ENCODE measurements around the gene MIA2. TPM values are rescaled to one million over a fixed set of nuclear protein-coding genes. Genes with fewer than 3 reads are reported as not detected.

Gene MIA2
- total and polyA plus RNA-seq, 8 donors = 23.6 to 72.4 (median 50.3) TPM

DNA sequence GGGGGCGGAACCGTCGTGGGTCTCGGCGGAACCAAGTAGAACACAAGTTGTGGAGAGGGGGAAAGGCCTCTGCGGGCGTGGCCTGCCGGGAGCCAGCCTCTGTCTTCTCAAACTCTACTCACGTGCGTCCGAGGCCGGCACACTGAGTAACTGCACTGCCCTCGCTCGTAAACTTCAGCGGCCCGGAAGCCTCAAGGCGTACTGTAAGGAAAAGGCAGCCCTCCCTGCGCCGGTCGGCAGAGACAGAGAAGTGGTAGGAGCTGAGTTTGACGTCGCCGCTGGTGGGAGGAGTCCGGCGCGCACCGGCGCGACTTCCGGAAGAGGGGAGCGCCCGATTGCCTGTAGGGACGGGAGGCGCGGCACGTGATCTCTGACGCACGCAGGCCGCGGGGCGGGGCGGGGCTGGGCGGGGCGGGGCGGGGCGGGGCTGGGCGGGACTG is 198.5 kb downstream of the MIA2 start, which contains the start of gene FBXO33:
FBXO33 (minus strand) TSS at position 255 of the 440 bp plus-strand sequence. CDS start 271 bp downstream, outside the sequence.
- Histone ChIP-seq H3K27me3 (no peaks in the 10 kb centered on the region), H3K4me3 (peak within 1 kb of the TSS; percentile 89 to 95 (median 94)), H3K36me3 (no peaks in the 10 kb centered on the region), H3K27ac (peak within 1 kb of the TSS; percentile 93 to 99 (median 98)), H3K9me3 (no peaks in the 10 kb centered on the region), H3K4me1 (peaks cover 17 to 50% (median 37%) of the 10 kb centered on the region in 4 donors)
- DNase-seq = peak; percentile 97 to 99
- TF ChIP-seq, protein P1, sequence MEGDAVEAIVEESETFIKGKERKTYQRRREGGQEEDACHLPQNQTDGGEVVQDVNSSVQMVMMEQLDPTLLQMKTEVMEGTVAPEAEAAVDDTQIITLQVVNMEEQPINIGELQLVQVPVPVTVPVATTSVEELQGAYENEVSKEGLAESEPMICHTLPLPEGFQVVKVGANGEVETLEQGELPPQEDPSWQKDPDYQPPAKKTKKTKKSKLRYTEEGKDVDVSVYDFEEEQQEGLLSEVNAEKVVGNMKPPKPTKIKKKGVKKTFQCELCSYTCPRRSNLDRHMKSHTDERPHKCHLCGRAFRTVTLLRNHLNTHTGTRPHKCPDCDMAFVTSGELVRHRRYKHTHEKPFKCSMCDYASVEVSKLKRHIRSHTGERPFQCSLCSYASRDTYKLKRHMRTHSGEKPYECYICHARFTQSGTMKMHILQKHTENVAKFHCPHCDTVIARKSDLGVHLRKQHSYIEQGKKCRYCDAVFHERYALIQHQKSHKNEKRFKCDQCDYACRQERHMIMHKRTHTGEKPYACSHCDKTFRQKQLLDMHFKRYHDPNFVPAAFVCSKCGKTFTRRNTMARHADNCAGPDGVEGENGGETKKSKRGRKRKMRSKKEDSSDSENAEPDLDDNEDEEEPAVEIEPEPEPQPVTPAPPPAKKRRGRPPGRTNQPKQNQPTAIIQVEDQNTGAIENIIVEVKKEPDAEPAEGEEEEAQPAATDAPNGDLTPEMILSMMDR (IDR thresholded peaks at IDR 0.05) = no peak
- TF ChIP-seq EP300 (IDR thresholded peaks at IDR 0.05) (no peak), POLR2A (IDR thresholded peaks at IDR 0.05) (peak in 2 of 4 donors; percentile 42 to 45), POLR2AphosphoS5 (IDR thresholded peaks at IDR 0.05) (peak in 2 of 3 donors; percentile 75 to 80)
- WGBS, 5 donors = 0 to 1% (median 0%) methylated on average over 15 to 47 of the region's 47 CpGs
- intact Hi-C loops (cut with DNase I; ENCODE audit: low total_unique reads) = no loop called here

DNA sequence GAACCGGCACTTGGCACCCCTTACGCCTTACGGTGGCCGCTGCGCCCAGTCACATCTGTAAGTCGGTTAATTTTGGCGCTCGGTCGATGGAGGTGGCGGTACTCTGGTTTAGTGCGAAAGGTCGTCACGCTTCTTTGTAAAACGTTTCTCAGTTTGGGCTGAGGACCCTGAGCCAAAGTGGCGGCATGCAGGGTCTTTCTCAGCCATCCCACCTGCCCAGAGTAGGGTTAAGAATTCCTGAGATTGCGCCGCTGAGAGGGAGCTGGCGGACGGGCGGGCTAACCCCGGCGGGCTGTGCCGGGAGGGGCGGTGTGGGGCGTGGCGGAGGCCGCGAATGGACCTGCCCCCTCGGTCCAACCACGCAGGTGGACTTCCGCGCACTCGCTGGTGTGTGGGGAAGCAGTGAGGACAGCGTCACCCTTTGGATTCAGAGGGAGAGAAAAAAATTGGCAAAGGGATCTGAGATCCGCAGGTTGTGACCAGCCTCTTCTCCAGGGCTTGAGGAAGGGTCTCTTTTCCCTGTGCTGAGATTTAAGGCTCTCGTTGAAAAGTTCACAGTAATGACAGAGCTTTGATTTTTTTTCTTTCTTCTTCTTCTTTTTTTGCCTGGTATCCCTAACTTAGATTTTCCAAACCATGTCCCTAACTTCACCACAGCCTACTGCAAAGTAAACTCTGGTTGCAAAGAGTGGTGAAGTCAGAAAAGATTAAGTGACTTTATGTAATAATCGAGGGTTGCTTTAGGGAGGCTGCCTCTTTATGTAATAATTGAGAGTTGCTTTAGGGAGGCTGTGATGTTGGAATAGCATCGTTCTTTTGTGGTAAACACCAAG is 199.1 kb downstream of the MIA2 start:
- 0 to 1% (median 0%) methylated on average over 25 to 38 of the region's 38 CpGs for WGBS, 5 donors
- Histone ChIP-seq H3K4me3 (peak overlapping the region; percentile 89 to 95 (median 94)), H3K27ac (peak overlapping the region; percentile 93 to 99 (median 98)), H3K9me3 (no peaks in the 10 kb centered on the region), H3K4me1 (peaks cover 17 to 45% (median 34%) of the 10 kb centered on the region in 4 donors), H3K36me3 (no peaks in the 10 kb centered on the region), H3K27me3 (no peaks in the 10 kb centered on the region)
- intact Hi-C loops (cut with DNase I; ENCODE audit: low total_unique reads) = no loop called here
- TF ChIP-seq POLR2A (IDR thresholded peaks at IDR 0.05) (peak in 2 of 4 donors; percentile 60 to 75), POLR2AphosphoS5 (IDR thresholded peaks at IDR 0.05) (peak; percentile 84 to 92 (median 90))
- TF ChIP-seq, protein P1 (IDR thresholded peaks at IDR 0.05) = no peak
- DNase-seq = peak; percentile 94 to 97

DNA sequence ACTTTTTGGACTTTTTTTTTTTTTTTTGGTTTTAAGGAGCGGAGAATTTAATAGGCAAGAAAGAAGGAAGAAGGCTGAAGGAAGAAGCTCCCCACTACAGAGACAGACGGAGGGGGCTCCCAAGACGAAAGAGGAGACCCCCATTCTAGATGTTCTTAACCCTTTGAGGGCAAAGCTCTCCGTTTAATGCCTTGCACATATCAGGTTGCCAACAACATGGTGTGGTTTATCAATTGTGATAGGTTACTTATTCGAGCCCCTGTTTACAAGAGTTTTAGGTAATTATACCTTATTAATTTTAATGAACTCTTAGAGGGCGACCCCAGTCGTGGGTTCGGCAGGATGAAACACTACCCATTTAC is 199.7 kb downstream of the MIA2 start:
- no peaks in the 10 kb centered on the region for H3K27me3 ChIP-seq
- peak overlapping the region; percentile 93 to 99 (median 98) for H3K27ac ChIP-seq
- H3K36me3 ChIP-seq = no peaks in the 10 kb centered on the region
- peak overlapping the region; percentile 89 to 95 (median 94) for H3K4me3 ChIP-seq
- DNase-seq = peak in 1 of 2 donors; percentile 22
- no peaks in the 10 kb centered on the region for H3K9me3 ChIP-seq
- no peak for TF ChIP-seq POLR2A (IDR thresholded peaks at IDR 0.05)
- no peak for TF ChIP-seq POLR2AphosphoS5 (IDR thresholded peaks at IDR 0.05)
- no peak for TF ChIP-seq EP300 (IDR thresholded peaks at IDR 0.05)
- TF ChIP-seq, protein P1 (IDR thresholded peaks at IDR 0.05) = no peak
- intact Hi-C loops (cut with DNase I; ENCODE audit: low total_unique reads) = no loop called here
- peaks cover 14 to 39% (median 31%) of the 10 kb centered on the region in 4 donors for H3K4me1 ChIP-seq
- WGBS, 5 donors = 5 to 17% (median 9%) methylated on average over 8 of the region's 8 CpGs

DNA sequence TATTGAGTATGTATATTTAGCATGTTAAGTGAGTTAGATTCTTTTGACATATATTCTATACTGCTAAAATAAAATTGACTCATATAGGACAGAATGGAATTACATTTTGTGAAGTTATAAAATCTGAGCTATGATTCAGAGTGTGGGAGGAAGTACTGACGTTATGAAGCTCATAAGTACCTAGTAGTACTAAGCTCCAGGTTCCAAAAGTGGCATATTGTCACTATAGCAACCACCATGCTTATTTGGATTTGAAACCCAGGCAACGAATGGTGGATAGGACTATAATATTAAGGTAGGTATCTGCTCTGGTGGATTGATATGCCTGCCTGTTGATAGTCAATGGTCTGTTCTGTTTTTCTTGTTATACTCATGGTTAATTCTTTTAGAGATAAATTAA is 200.7 kb downstream of the MIA2 start:
- H3K36me3 ChIP-seq = no peaks in the 10 kb centered on the region
- no peak overlapping the region for H3K27ac ChIP-seq
- intact Hi-C loops (cut with DNase I; ENCODE audit: low total_unique reads) = no loop called here
- DNase-seq = peak in 1 of 2 donors; percentile 14
- no peaks in the 10 kb centered on the region for H3K27me3 ChIP-seq
- peaks cover 13 to 29% (median 24%) of the 10 kb centered on the region in 4 donors for H3K4me1 ChIP-seq
- no peak overlapping the region for H3K4me3 ChIP-seq
- 47 to 71% (median 60%) methylated on average over 2 of the region's 2 CpGs for WGBS, 5 donors
- TF ChIP-seq POLR2AphosphoS5 (IDR thresholded peaks at IDR 0.05) (no peak), EP300 (IDR thresholded peaks at IDR 0.05) (no peak), POLR2A (IDR thresholded peaks at IDR 0.05) (no peak)
- TF ChIP-seq, protein P1 (IDR thresholded peaks at IDR 0.05) = no peak
- no peaks in the 10 kb centered on the region for H3K9me3 ChIP-seq

All from stomach (tissue), 9 donors.